ENCODE measurements around the gene HYI. TPM values are rescaled to one million over a fixed set of nuclear protein-coding genes. Genes with fewer than 3 reads are reported as not detected.
"Not testable (repeated sequence)": the region's sequence is repeated elsewhere in the genome, so short reads cannot be mapped to it uniquely, and the experiment has no call there.

The HYI gene
- total RNA-seq, 2 donors from 2014 or later: 14.8 to 24.1 TPM

GRCh38 chr1:43475611-43476401, 22.1 kb upstream of the HYI start:
- not testable (repeated sequence) for H3K4me1 Mint-ChIP-seq; H3K27ac Mint-ChIP-seq; ATAC-seq; H3K4me3 Mint-ChIP-seq; H3K36me3 Mint-ChIP-seq (ENCODE audit: low read depth); H3K9me3 ChIP-seq (ENCODE audit: control insufficient read depth, low read length, poor library complexity, severe bottlenecking); DNase-seq
- H3K27me3 Mint-ChIP-seq: peaks cover 38% of the 10 kb centered on the region

- Mint-ChIP-seq H3K4me3 (no peak overlapping the region), H3K27ac (no peak overlapping the region), H3K4me1 (peaks cover 4% of the 10 kb centered on the region), H3K27me3 (peaks cover 23% of the 10 kb centered on the region), H3K36me3 (ENCODE audit: low read depth) (no peaks in the 10 kb centered on the region)
- DNase-seq (no peak), ATAC-seq (no peak)
- H3K9me3 ChIP-seq (ENCODE audit: control insufficient read depth, low read length, poor library complexity, severe bottlenecking): no peaks in the 10 kb centered on the region
Measured at GRCh38 chr1:43473463-43473862, 19.7 kb upstream of the HYI start.

- H3K9me3 ChIP-seq (ENCODE audit: control insufficient read depth, low read length, poor library complexity, severe bottlenecking); H3K4me1 Mint-ChIP-seq; H3K4me3 Mint-ChIP-seq; DNase-seq; H3K36me3 Mint-ChIP-seq (ENCODE audit: low read depth); H3K27ac Mint-ChIP-seq; ATAC-seq: not testable (repeated sequence)
- H3K27me3 Mint-ChIP-seq: peaks cover 23% of the 10 kb centered on the region
Measured at GRCh38 chr1:43472463-43473151, 18.9 kb upstream of the HYI start.

- no peaks in the 10 kb centered on the region for H3K36me3 Mint-ChIP-seq (ENCODE audit: low read depth)
- no peak overlapping the region for H3K27ac Mint-ChIP-seq
- ATAC-seq (no peak), DNase-seq (no peak)
- H3K9me3 ChIP-seq (ENCODE audit: control insufficient read depth, low read length, poor library complexity, severe bottlenecking): no peaks in the 10 kb centered on the region
- peaks cover 4% of the 10 kb centered on the region for H3K4me1 Mint-ChIP-seq
- H3K27me3 Mint-ChIP-seq: peaks cover 23% of the 10 kb centered on the region
- no peak overlapping the region for H3K4me3 Mint-ChIP-seq
Measured at GRCh38 chr1:43472087-43472462, 18.3 kb upstream of the HYI start.

- Mint-ChIP-seq H3K27me3 (peaks cover 18% of the 10 kb centered on the region), H3K4me1 (peaks cover 10% of the 10 kb centered on the region), H3K36me3 (ENCODE audit: low read depth) (no peaks in the 10 kb centered on the region), H3K27ac (no peak overlapping the region), H3K4me3 (no peak overlapping the region)
- no peaks in the 10 kb centered on the region for H3K9me3 ChIP-seq (ENCODE audit: control insufficient read depth, low read length, poor library complexity, severe bottlenecking)
- DNase-seq (no peak), ATAC-seq (no peak)
Measured at GRCh38 chr1:43469932-43470331, 16.2 kb upstream of the HYI start.

GRCh38 chr1:43468414-43468813, 14.7 kb upstream of the HYI start:
- H3K4me1 Mint-ChIP-seq: peaks cover 6% of the 10 kb centered on the region
- no peaks in the 10 kb centered on the region for H3K36me3 Mint-ChIP-seq (ENCODE audit: low read depth)
- H3K27ac Mint-ChIP-seq: no peak overlapping the region
- peaks cover 12% of the 10 kb centered on the region for H3K27me3 Mint-ChIP-seq
- H3K9me3 ChIP-seq (ENCODE audit: control insufficient read depth, low read length, poor library complexity, severe bottlenecking): no peaks in the 10 kb centered on the region
- DNase-seq (no peak), ATAC-seq (no peak)
- H3K4me3 Mint-ChIP-seq: no peak overlapping the region

GRCh38 chr1:43466403-43466802, 12.7 kb upstream of the HYI start:
- no peak overlapping the region for H3K27ac Mint-ChIP-seq
- ATAC-seq: no peak

GRCh38 chr1:43465505-43466067, 11.9 kb upstream of the HYI start:
- no peak overlapping the region for H3K4me3 Mint-ChIP-seq
- no peak for ATAC-seq

More at GRCh38 chr1:43466403-43466802, 12.7 kb upstream of the HYI start:
- Mint-ChIP-seq H3K27me3 (peaks cover 5% of the 10 kb centered on the region), H3K4me3 (no peak overlapping the region), H3K4me1 (peaks cover 6% of the 10 kb centered on the region), H3K36me3 (ENCODE audit: low read depth) (no peaks in the 10 kb centered on the region)
- H3K9me3 ChIP-seq (ENCODE audit: control insufficient read depth, low read length, poor library complexity, severe bottlenecking): no peaks in the 10 kb centered on the region
- no peak for DNase-seq

GRCh38 chr1:43464681-43465504, 11.2 kb upstream of the HYI start:
- no peaks in the 10 kb centered on the region for H3K27me3 Mint-ChIP-seq
- H3K4me3 Mint-ChIP-seq: no peak overlapping the region
- peaks cover 6% of the 10 kb centered on the region for H3K4me1 Mint-ChIP-seq
- ATAC-seq (no peak), DNase-seq (no peak)
- H3K27ac Mint-ChIP-seq: no peak overlapping the region
- no peaks in the 10 kb centered on the region for H3K9me3 ChIP-seq (ENCODE audit: control insufficient read depth, low read length, poor library complexity, severe bottlenecking)
- no peaks in the 10 kb centered on the region for H3K36me3 Mint-ChIP-seq (ENCODE audit: low read depth)

More at GRCh38 chr1:43465505-43466067, 11.9 kb upstream of the HYI start:
- Mint-ChIP-seq H3K4me1 (peaks cover 6% of the 10 kb centered on the region), H3K36me3 (ENCODE audit: low read depth) (no peaks in the 10 kb centered on the region), H3K27me3 (no peaks in the 10 kb centered on the region), H3K27ac (no peak overlapping the region)
- DNase-seq: no peak
- no peaks in the 10 kb centered on the region for H3K9me3 ChIP-seq (ENCODE audit: control insufficient read depth, low read length, poor library complexity, severe bottlenecking)

- ATAC-seq: no peak
- Mint-ChIP-seq H3K4me3 (no peak overlapping the region), H3K27me3 (peaks cover 6% of the 10 kb centered on the region), H3K27ac (no peak overlapping the region), H3K36me3 (ENCODE audit: low read depth) (no peaks in the 10 kb centered on the region), H3K4me1 (peaks cover 6% of the 10 kb centered on the region)
- no peak for DNase-seq
- H3K9me3 ChIP-seq (ENCODE audit: control insufficient read depth, low read length, poor library complexity, severe bottlenecking): no peaks in the 10 kb centered on the region
Measured at GRCh38 chr1:43463479-43463878, 9.7 kb upstream of the HYI start.

GRCh38 chr1:43460988-43461693, 7.4 kb upstream of the HYI start:
- H3K27ac Mint-ChIP-seq: no peak overlapping the region
- H3K4me3 Mint-ChIP-seq: no peak overlapping the region
- H3K27me3 Mint-ChIP-seq: peaks cover 6% of the 10 kb centered on the region
- H3K36me3 Mint-ChIP-seq (ENCODE audit: low read depth): no peaks in the 10 kb centered on the region
- no peaks in the 10 kb centered on the region for H3K9me3 ChIP-seq (ENCODE audit: control insufficient read depth, low read length, poor library complexity, severe bottlenecking)
- no peak for ATAC-seq
- H3K4me1 Mint-ChIP-seq: no peaks in the 10 kb centered on the region
- no peak for DNase-seq

- not testable (repeated sequence) for H3K9me3 ChIP-seq (ENCODE audit: control insufficient read depth, low read length, poor library complexity, severe bottlenecking); H3K4me1 Mint-ChIP-seq; H3K27me3 Mint-ChIP-seq; H3K36me3 Mint-ChIP-seq (ENCODE audit: low read depth); H3K27ac Mint-ChIP-seq; ATAC-seq; DNase-seq; H3K4me3 Mint-ChIP-seq
Measured at GRCh38 chr1:43458379-43458778, 4.6 kb upstream of the HYI start.
